ENCODE data around the gene TNS1.

TNS1 gene

GRCh38 chr2:217878915-217879590 lies 123.7 kb downstream of the TNS1 start:
- Histone ChIP-seq H3K4me1 (ENCODE audit: insufficient read depth, low read length, poor library complexity, severe bottlenecking) (peaks cover 3% of the 10 kb centered on the region), H3K27me3 (ENCODE audit: insufficient read depth, low read length, poor library complexity, severe bottlenecking) (no peaks in the 10 kb centered on the region)

DNA sequence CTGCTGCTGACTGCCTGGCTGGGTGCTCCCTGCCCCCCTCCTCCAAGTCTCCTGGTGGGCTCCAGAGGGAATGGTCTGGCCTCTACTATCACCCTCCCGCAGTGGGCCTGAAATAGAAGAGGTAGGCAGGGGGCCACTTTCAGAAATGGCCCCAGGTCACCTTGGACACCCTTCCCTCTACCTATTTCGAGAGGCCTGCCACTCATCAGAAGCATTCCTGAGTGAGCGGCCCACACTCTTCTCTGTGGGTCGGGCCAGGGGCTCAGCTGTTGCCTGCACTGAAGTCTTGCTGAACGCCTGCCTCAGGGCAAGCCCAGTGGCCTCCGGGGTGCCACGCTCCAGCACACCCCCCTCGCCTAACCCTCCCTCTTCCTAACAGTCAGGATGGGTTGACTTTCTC lies 124.9 kb downstream of the TNS1 start:
- H3K9me2 ChIP-seq (replicated peaks; ENCODE audit: low read depth, low read length): no peaks in the 10 kb centered on the region
- H3K4me3 ChIP-seq (ENCODE audit: low read length, poor library complexity, severe bottlenecking): no peak overlapping the region
- no peaks in the 10 kb centered on the region for H3K79me2 ChIP-seq (ENCODE audit: insufficient read depth, low read length)
- no peaks in the 10 kb centered on the region for H3K9me3 ChIP-seq (ENCODE audit: insufficient read depth, low read depth, low read length)
- no peaks in the 10 kb centered on the region for H3F3A ChIP-seq (ENCODE audit: low read depth)
- H2AFZ ChIP-seq (ENCODE audit: low read length): no peak overlapping the region
- no peak overlapping the region for H3K9ac ChIP-seq (ENCODE audit: low read depth, low read length, poor library complexity, severe bottlenecking)
- H4K20me1 ChIP-seq (ENCODE audit: insufficient read depth, low read length, poor library complexity, severe bottlenecking): no peaks in the 10 kb centered on the region
- TF ChIP-seq, protein P1, sequence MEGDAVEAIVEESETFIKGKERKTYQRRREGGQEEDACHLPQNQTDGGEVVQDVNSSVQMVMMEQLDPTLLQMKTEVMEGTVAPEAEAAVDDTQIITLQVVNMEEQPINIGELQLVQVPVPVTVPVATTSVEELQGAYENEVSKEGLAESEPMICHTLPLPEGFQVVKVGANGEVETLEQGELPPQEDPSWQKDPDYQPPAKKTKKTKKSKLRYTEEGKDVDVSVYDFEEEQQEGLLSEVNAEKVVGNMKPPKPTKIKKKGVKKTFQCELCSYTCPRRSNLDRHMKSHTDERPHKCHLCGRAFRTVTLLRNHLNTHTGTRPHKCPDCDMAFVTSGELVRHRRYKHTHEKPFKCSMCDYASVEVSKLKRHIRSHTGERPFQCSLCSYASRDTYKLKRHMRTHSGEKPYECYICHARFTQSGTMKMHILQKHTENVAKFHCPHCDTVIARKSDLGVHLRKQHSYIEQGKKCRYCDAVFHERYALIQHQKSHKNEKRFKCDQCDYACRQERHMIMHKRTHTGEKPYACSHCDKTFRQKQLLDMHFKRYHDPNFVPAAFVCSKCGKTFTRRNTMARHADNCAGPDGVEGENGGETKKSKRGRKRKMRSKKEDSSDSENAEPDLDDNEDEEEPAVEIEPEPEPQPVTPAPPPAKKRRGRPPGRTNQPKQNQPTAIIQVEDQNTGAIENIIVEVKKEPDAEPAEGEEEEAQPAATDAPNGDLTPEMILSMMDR (conservative IDR thresholded peaks at IDR 0.05; ENCODE audit: low read length): no peak
- TF ChIP-seq EZH2phosphoT487 (IDR thresholded peaks at IDR 0.05; ENCODE audit: borderline replicate concordance): no peak
- no peaks in the 10 kb centered on the region for H3K36me3 ChIP-seq (ENCODE audit: insufficient read depth, low read length)
- H3K4me1 ChIP-seq (ENCODE audit: insufficient read depth, low read length, poor library complexity, severe bottlenecking): peaks cover 3% of the 10 kb centered on the region
- H3K27me3 ChIP-seq (ENCODE audit: insufficient read depth, low read length, poor library complexity, severe bottlenecking): no peaks in the 10 kb centered on the region
- peak overlapping the region; percentile 42 for H3K4me2 ChIP-seq (ENCODE audit: low read depth, low read length, poor library complexity, severe bottlenecking)

More at GRCh38 chr2:217878915-217879590, 123.7 kb downstream of the TNS1 start:
- Histone ChIP-seq H3K4me3 (ENCODE audit: low read length, poor library complexity, severe bottlenecking) (no peak overlapping the region), H3K9me3 (ENCODE audit: insufficient read depth, low read depth, low read length) (no peaks in the 10 kb centered on the region), H3K9ac (ENCODE audit: low read depth, low read length, poor library complexity, severe bottlenecking) (no peak overlapping the region), H4K20me1 (ENCODE audit: insufficient read depth, low read length, poor library complexity, severe bottlenecking) (no peaks in the 10 kb centered on the region), H3K36me3 (ENCODE audit: insufficient read depth, low read length) (no peaks in the 10 kb centered on the region), H3K9me2 (replicated peaks; ENCODE audit: low read depth, low read length) (no peaks in the 10 kb centered on the region), H2AFZ (ENCODE audit: low read length) (no peak overlapping the region), H3K79me2 (ENCODE audit: insufficient read depth, low read length) (no peaks in the 10 kb centered on the region), H3K4me2 (ENCODE audit: low read depth, low read length, poor library complexity, severe bottlenecking) (no peak overlapping the region), H3F3A (ENCODE audit: low read depth) (no peaks in the 10 kb centered on the region)
- no peak for TF ChIP-seq EZH2phosphoT487 (IDR thresholded peaks at IDR 0.05; ENCODE audit: borderline replicate concordance)
- TF ChIP-seq, protein P1 (conservative IDR thresholded peaks at IDR 0.05; ENCODE audit: low read length): no peak

- no peaks in the 10 kb centered on the region for H3K79me2 ChIP-seq (ENCODE audit: insufficient read depth, low read length)
- no peaks in the 10 kb centered on the region for H4K20me1 ChIP-seq (ENCODE audit: insufficient read depth, low read length, poor library complexity, severe bottlenecking)
- no peaks in the 10 kb centered on the region for H3K9me2 ChIP-seq (replicated peaks; ENCODE audit: low read depth, low read length)
- no peak overlapping the region for H3K4me3 ChIP-seq (ENCODE audit: low read length, poor library complexity, severe bottlenecking)
- no peaks in the 10 kb centered on the region for H3K36me3 ChIP-seq (ENCODE audit: insufficient read depth, low read length)
- H3K9ac ChIP-seq (ENCODE audit: low read depth, low read length, poor library complexity, severe bottlenecking): no peak overlapping the region
- no peaks in the 10 kb centered on the region for H3F3A ChIP-seq (ENCODE audit: low read depth)
- H3K27me3 ChIP-seq (ENCODE audit: insufficient read depth, low read length, poor library complexity, severe bottlenecking): no peaks in the 10 kb centered on the region
- TF ChIP-seq EZH2phosphoT487 (IDR thresholded peaks at IDR 0.05; ENCODE audit: borderline replicate concordance): no peak
- TF ChIP-seq, protein P1 (conservative IDR thresholded peaks at IDR 0.05; ENCODE audit: low read length): no peak
- H3K4me1 ChIP-seq (ENCODE audit: insufficient read depth, low read length, poor library complexity, severe bottlenecking): peaks cover 3% of the 10 kb centered on the region
- H3K9me3 ChIP-seq (ENCODE audit: insufficient read depth, low read depth, low read length): no peaks in the 10 kb centered on the region
- H3K4me2 ChIP-seq (ENCODE audit: low read depth, low read length, poor library complexity, severe bottlenecking): no peak overlapping the region
- no peak overlapping the region for H2AFZ ChIP-seq (ENCODE audit: low read length)
These were observed 126.6 kb downstream of the TNS1 start for GRCh38 chr2:217876253-217876570.

All from Loucy (cell line).